ENCODE results near the gene PTTG1IP.

The PTTG1IP gene

GRCh38 chr21:44855572-44855971 is 17.9 kb downstream of the PTTG1IP start:
- Mint-ChIP-seq H3K36me3 (ENCODE audit: insufficient read depth) (peaks cover 45% of the 10 kb centered on the region), H3K27ac (ENCODE audit: low read depth) (no peak overlapping the region)
- DNase-seq (ENCODE audit: low spot score in 2 of 2), result no peak

GRCh38 chr21:44854664-44855446 is 18.6 kb downstream of the PTTG1IP start:
- H3K4me1 Mint-ChIP-seq, result peaks cover 26% of the 10 kb centered on the region
- DNase-seq (ENCODE audit: low spot score in 2 of 2), result no peak
- peaks cover 46% of the 10 kb centered on the region for H3K36me3 Mint-ChIP-seq (ENCODE audit: insufficient read depth)
- no peaks in the 10 kb centered on the region for H3K9me3 Mint-ChIP-seq
- no peak for ATAC-seq (replicated peaks; ENCODE audit: extremely low read depth, poor library complexity, severe bottlenecking)
- no peak overlapping the region for H3K4me3 Mint-ChIP-seq
- peak overlapping the region; percentile 13 for H3K27ac Mint-ChIP-seq (ENCODE audit: low read depth)
- no peaks in the 10 kb centered on the region for H3K27me3 Mint-ChIP-seq

More at GRCh38 chr21:44855572-44855971, 17.9 kb downstream of the PTTG1IP start:
- Mint-ChIP-seq H3K27me3 (no peaks in the 10 kb centered on the region), H3K9me3 (no peaks in the 10 kb centered on the region), H3K4me1 (peaks cover 26% of the 10 kb centered on the region), H3K4me3 (no peak overlapping the region)
- ATAC-seq (replicated peaks; ENCODE audit: extremely low read depth, poor library complexity, severe bottlenecking), result no peak

DNA sequence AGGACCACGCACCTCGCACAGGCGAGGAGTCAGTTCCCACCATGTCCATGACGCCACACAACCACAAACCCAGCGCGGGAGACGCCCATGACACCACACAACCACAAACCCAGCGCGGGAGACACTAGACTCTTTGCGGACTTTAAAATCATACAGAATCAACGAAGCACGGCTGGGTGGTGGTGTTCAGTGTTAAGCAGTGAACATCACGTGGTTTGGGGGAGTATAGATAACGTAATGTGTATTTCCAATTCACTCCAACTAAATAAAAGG is 19.2 kb downstream of the PTTG1IP start:
- no peak for ATAC-seq (replicated peaks; ENCODE audit: extremely low read depth, poor library complexity, severe bottlenecking)

GRCh38 chr21:44853601-44854390 is 19.7 kb downstream of the PTTG1IP start:
- ATAC-seq (replicated peaks; ENCODE audit: extremely low read depth, poor library complexity, severe bottlenecking), result no peak
- no peak for DNase-seq (ENCODE audit: low spot score in 2 of 2)
- Mint-ChIP-seq H3K4me3 (no peak overlapping the region), H3K27me3 (no peaks in the 10 kb centered on the region), H3K36me3 (ENCODE audit: insufficient read depth) (peaks cover 43% of the 10 kb centered on the region), H3K9me3 (no peaks in the 10 kb centered on the region), H3K27ac (ENCODE audit: low read depth) (peak overlapping the region; percentile 13), H3K4me1 (peaks cover 26% of the 10 kb centered on the region)

More for the DNA sequence above, 19.2 kb downstream of the PTTG1IP start:
- no peak for DNase-seq (ENCODE audit: low spot score in 2 of 2)
- peaks cover 26% of the 10 kb centered on the region for H3K4me1 Mint-ChIP-seq
- H3K36me3 Mint-ChIP-seq (ENCODE audit: insufficient read depth), result peaks cover 43% of the 10 kb centered on the region
- H3K4me3 Mint-ChIP-seq, result no peak overlapping the region
- no peaks in the 10 kb centered on the region for H3K27me3 Mint-ChIP-seq
- H3K27ac Mint-ChIP-seq (ENCODE audit: low read depth), result peak overlapping the region; percentile 13
- H3K9me3 Mint-ChIP-seq, result no peaks in the 10 kb centered on the region

DNA sequence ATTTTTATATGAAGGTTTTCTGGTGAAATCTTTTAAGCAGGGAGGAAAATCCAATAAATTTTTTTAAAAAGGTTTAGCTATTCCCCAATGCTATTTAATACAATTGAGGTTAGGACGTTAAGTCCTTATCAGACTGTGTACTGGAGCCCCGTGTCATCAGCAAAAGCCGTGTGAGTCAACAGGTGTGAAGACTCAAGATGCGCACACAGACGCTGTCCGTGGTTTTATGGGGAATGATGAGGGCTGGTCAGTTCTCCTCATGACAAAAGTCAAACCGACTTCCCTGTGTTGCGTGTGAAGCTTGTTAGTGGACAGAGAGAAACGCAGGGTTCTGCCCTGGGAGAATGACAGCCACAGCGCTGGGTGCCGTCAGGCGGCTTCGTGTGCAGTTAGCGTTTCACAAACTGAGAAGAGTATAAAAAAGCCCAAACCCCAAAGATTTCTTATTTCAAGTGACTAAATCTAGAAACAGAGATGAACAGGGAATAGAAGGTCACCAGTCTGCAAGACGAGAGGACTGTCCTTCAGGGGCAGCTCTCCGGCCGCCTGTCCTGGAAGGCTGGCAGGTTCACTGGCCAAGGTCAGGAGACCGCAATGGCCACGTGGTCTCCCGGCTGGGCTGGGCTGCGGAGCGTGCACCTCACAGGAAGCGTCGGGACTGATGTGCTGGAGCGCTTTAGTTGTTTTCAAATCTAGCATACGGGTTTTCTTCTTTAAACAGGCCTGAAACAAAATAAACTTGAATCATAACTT is 22.4 kb downstream of the PTTG1IP start:
- Mint-ChIP-seq H3K27ac (ENCODE audit: low read depth) (no peak overlapping the region), H3K4me1 (peaks cover 26% of the 10 kb centered on the region), H3K9me3 (no peaks in the 10 kb centered on the region), H3K4me3 (no peak overlapping the region), H3K36me3 (ENCODE audit: insufficient read depth) (peaks cover 45% of the 10 kb centered on the region), H3K27me3 (no peaks in the 10 kb centered on the region)
- no peak for ATAC-seq (replicated peaks; ENCODE audit: extremely low read depth, poor library complexity, severe bottlenecking)
- no peak for DNase-seq (ENCODE audit: low spot score in 2 of 2)

- Mint-ChIP-seq H3K36me3 (ENCODE audit: insufficient read depth) (peaks cover 44% of the 10 kb centered on the region), H3K4me1 (peaks cover 26% of the 10 kb centered on the region), H3K9me3 (no peaks in the 10 kb centered on the region), H3K4me3 (no peak overlapping the region), H3K27me3 (no peaks in the 10 kb centered on the region), H3K27ac (ENCODE audit: low read depth) (no peak overlapping the region)
- ATAC-seq (replicated peaks; ENCODE audit: extremely low read depth, poor library complexity, severe bottlenecking) (no peak), DNase-seq (ENCODE audit: low spot score in 2 of 2) (no peak)
Measured at GRCh38 chr21:44850208-44850800, 23.2 kb downstream of the PTTG1IP start.

DNA sequence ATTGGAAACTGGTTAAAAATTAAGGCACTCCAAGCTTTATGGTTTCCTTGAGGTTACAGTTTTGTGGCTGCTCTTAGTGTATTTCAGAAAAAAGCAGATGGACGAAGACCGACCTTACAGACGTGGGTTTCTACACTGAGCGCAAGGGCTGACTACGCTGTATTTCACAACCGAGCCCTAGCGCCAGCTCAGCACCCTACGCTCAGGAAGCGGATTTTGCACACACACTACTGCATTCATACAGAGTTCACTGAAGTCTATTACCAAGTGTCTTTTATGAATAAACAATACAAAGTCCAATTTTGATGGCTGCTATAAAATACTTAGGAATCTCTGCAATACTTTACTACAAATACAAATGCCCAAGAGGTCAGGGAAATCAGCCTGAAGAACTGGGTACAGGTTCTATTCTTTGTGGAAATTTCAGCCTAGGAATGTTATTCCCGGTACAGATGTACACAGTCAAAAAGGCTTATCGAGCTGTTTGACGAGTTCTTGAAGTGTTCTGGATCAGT is 23.8 kb downstream of the PTTG1IP start:
- H3K4me3 Mint-ChIP-seq, result no peak overlapping the region
- no peak overlapping the region for H3K27ac Mint-ChIP-seq (ENCODE audit: low read depth)
- no peaks in the 10 kb centered on the region for H3K9me3 Mint-ChIP-seq
- DNase-seq (ENCODE audit: low spot score in 2 of 2) (no peak), ATAC-seq (replicated peaks; ENCODE audit: extremely low read depth, poor library complexity, severe bottlenecking) (no peak)
- peaks cover 39% of the 10 kb centered on the region for H3K36me3 Mint-ChIP-seq (ENCODE audit: insufficient read depth)
- peaks cover 20% of the 10 kb centered on the region for H3K4me1 Mint-ChIP-seq
- H3K27me3 Mint-ChIP-seq, result no peaks in the 10 kb centered on the region

DNA sequence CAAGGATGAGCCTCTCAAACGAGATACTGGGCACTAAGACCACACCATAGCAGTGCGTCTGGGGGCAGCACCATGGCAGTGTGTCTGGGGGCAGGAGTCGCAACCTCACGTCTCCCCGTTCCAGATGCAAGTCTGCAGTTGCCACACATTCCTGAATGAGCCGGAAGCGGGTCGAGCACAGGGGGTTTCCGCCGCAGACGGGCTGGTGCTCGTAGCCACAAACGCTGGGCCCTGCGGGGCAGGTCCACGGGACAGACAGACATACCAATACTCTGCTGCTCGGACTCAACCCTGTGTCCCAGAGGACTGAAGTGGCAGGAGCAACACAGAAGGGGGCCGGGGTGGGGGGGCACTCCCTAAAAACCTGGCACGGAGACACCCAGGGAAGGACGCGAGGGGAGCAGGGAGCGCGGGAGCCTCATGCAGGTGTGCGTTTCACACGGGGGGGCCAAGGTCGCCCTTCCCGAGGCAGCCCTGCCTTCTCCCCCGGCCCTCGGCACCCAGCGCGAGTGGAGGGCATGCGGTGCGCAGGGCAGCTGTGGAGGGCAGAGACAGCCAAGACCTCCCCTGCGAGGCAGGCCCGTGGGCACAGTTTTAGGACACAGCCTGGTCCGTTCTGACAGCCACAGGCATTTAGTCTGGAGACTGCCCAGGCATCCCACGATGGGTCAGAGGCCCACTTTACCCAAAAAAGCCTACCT is 24.5 kb downstream of the PTTG1IP start:
- peaks cover 32% of the 10 kb centered on the region for H3K36me3 Mint-ChIP-seq (ENCODE audit: insufficient read depth)
- peaks cover 13% of the 10 kb centered on the region for H3K4me1 Mint-ChIP-seq
- no peak overlapping the region for H3K4me3 Mint-ChIP-seq
- no peaks in the 10 kb centered on the region for H3K27me3 Mint-ChIP-seq
- H3K9me3 Mint-ChIP-seq, result no peaks in the 10 kb centered on the region
- no peak for DNase-seq (ENCODE audit: low spot score in 2 of 2)
- ATAC-seq (replicated peaks; ENCODE audit: extremely low read depth, poor library complexity, severe bottlenecking), result no peak
- no peak overlapping the region for H3K27ac Mint-ChIP-seq (ENCODE audit: low read depth)

DNA sequence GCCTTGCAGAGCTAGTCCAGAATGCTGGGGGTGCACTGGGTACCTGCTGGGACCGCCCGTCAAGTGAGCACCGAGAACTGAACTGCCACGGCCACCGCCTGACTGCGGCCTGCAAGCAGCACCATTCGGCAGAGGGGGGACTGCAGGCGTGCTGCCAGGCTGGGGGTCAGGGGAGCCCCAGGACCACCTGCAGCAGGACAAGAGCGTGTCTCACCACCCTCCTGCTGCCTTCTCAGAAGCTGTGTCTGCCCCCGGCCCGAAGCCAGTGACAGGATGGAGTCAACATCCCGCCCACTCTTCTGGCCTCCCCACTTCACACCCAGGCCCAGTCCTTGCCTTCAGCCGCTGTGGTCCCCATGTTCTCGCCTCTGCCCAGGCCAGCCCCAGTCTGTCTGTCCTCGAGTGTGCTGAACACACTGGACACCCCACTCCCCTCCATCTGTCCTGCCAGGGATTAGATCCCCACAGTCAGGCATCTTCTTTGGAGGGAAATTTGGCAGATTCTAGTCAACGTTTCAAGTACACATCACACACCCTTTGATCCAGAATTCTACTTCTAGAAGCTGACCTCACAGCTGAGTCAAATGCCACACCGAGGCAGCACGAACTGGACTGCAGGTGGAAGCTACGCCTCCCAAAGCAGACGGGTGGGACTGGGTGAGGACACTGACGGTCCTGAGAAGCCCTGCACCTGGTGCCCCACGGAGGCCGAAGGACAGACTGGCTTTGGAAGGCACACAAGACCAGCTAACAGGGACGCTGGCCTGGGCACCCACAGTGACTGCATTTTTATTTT is 26.0 kb downstream of the PTTG1IP start:
- no peak for DNase-seq (ENCODE audit: low spot score in 2 of 2)
- H3K4me1 Mint-ChIP-seq, result peaks cover 7% of the 10 kb centered on the region
- peaks cover 4% of the 10 kb centered on the region for H3K27me3 Mint-ChIP-seq
- no peak overlapping the region for H3K27ac Mint-ChIP-seq (ENCODE audit: low read depth)
- ATAC-seq (replicated peaks; ENCODE audit: extremely low read depth, poor library complexity, severe bottlenecking), result no peak
- H3K9me3 Mint-ChIP-seq, result no peaks in the 10 kb centered on the region
- H3K4me3 Mint-ChIP-seq, result peak overlapping the region; percentile 25
- H3K36me3 Mint-ChIP-seq (ENCODE audit: insufficient read depth), result peaks cover 21% of the 10 kb centered on the region

DNA sequence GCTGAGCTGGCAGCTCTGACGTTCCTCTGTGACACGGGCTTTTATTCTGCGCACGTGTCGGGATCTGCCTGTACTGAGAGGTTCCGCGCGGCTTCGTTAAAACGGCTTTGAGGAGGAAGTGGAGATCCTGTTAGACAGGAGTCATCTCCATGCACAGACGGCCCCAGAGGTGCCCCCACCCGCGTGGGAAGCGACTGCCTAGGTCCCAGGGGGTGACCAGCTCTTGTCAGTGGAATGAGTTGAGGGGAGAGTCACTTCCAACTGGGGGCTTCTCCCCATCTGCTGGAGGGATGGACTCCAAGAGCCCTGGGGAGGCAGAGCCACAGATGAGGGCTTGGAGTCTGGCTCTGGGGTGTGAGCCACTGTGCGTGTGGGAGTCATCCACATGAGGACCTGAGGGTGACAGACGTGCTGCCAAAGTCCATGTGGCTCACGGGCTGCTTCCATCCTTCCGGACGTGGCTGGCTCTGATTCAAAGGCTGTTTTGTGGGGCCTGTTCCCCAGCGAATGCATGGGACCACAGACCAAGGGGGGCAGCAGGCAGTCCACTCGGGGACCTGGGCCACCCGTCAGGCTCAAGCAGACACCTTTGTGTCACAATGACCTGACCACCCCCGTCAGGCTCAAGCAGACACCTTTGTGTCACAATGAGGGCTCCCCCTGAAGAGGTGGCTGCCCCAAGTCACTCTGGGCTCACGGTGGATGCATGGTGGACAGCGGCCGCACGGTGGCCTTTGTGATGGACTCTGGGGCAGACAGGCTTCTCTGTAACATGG is 26.8 kb downstream of the PTTG1IP start:
- Mint-ChIP-seq H3K27ac (ENCODE audit: low read depth) (no peak overlapping the region), H3K36me3 (ENCODE audit: insufficient read depth) (peaks cover 17% of the 10 kb centered on the region), H3K9me3 (no peaks in the 10 kb centered on the region), H3K4me1 (no peaks in the 10 kb centered on the region), H3K27me3 (peaks cover 12% of the 10 kb centered on the region), H3K4me3 (peak overlapping the region; percentile 44)
- peak; percentile 61 for ATAC-seq (replicated peaks; ENCODE audit: extremely low read depth, poor library complexity, severe bottlenecking)
- no peak for DNase-seq (ENCODE audit: low spot score in 2 of 2)

DNA sequence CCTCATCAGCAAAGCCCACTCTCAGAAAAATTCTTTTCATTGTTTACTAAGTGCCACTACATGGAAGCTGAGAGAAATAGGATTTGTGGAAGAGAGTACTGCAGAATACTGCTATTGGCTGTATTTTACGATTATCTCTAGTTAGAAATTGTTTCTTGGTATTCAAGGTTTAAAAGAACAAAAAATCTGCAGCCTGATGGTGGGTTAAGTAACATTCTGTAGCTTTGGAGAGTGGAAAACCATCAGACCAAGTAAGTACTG is 27.3 kb downstream of the PTTG1IP start:
- Mint-ChIP-seq H3K4me3 (peak overlapping the region; percentile 44), H3K36me3 (ENCODE audit: insufficient read depth) (peaks cover 17% of the 10 kb centered on the region)

More for the DNA sequence above, 27.3 kb downstream of the PTTG1IP start:
- Mint-ChIP-seq H3K9me3 (no peaks in the 10 kb centered on the region), H3K4me1 (no peaks in the 10 kb centered on the region), H3K27ac (ENCODE audit: low read depth) (no peak overlapping the region), H3K27me3 (peaks cover 17% of the 10 kb centered on the region)
- ATAC-seq (replicated peaks; ENCODE audit: extremely low read depth, poor library complexity, severe bottlenecking) (no peak), DNase-seq (ENCODE audit: low spot score in 2 of 2) (no peak)

Data from central memory CD8-positive, alpha-beta T cell (primary cell).